HG03520 (cell line): Measurements from ENCODE around the gene HIPK1.
"Not testable (repeated sequence)": the region's sequence is repeated elsewhere in the genome, so short reads cannot be mapped to it uniquely, and the experiment has no call there.

Experiments
- ATAC-seq: cut with Tn5 transposase; IDR thresholded peaks from one replicate; pipeline ENCODE4 v1.9.1; 2021; ENCODE audit warnings: mild to moderate bottlenecking, moderate library complexity; ENCODE audit not compliant: unreplicated experiment

Gene HIPK1

DNA sequence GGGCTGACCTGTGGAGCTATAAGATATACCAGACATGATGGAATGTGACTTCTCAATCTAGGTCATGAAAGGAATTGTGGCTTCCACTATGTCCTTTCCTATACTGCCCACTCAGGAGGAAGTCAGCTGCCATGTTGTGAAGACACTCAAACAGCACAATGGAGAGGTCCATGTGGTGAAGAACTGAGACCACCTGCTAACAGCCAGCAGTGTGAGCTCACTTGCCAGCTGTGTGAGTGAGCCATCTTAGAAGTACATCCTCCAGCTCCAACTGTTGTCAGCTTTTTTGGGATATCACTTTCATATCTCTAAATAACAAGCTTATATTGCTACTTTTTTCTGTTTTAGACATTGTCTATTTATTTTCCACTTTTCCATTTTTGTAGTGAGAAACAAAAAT is 79.9 kb downstream of the HIPK1 start:
- no peak for ATAC-seq

DNA sequence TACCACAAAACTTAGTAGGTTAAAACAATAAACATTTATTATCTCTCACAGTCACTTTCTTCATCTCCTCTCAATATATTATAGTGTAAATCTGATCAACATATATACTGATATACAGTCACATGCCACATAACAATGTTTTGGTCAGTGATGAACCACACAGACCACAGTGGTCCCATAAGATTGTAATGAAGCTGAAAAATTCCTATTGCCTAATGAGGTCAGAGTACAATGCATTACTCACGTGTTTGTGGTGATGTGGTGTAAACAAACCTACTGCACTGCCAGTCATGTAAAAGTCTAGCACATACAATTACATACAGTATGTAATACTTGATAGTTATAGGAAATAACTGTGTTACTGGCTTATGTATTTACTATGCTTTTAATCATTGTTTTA is 80.3 kb downstream of the HIPK1 start:
- ATAC-seq: no peak

DNA sequence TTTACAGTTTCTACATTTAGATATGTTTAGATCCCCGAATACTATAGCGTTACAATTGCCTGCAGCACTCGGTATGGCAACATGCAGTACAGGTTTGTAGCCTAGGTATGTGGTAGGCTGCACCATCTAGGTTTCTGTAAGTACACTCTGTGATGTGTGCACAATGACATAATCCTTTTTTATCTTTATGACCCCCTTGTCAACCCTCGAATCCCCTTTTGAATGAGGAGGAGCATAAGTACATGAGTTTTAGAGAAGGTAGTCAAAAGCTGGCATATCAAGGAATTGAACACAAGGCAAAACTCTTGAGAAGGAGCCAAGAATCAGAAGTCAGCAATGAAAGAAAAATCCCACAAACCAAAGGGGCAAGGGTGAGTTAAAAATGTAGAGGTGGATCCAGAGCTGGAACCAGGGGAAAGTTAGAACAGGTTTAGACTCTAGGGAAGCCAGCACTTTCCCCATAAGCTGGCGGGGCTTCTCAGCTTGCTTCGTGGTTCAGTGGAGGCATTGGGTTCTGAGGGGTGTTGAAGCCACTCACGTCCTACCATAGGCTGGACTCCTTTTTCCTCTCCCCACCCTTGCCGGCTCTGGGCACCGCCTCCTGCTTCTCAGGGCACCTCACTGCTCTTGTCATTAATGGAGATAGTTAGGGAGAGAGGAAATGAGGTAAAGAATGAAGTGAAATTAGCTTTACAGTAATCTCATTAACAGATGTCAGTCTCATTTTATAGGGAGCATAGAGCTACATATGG is 81.5 kb downstream of the HIPK1 start:
- no peak for ATAC-seq

DNA sequence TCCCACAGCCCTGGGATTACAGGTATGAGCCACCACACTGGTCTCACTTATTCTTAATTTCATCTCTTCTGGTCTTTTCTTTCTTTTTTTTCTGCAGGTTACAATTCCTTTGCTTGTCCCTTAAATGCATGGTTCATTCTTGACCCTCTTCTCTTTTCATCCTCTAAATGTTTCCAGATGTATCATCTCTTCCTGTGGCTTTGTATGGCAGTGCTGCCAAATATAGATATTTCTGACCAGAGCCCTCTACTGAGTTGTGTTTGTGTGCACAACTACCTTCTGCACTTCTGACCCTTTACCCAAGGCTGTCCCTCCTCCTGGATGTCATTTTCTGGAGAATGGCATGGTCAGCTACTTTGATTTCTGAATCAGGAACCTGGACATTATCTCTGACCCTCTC is 82.7 kb downstream of the HIPK1 start:
- ATAC-seq: no peak

DNA sequence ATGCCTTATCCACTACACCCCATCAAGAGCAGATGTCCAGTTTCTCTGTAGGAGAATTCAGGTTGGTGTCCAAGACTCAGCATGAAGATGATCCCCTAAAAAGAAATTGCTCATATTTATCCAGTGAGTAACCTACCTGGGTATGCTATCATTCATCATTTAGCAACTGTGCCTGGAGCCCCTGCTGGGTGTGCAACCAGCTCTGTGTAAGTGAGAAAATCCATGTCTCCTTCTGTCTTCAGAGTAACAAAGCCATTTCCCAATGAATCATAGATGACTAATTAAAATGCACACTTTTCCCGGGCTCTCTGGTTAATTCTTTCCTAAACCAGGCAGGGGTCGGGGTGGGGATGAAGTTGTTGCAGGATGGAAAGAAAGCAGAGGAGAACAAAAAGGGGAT is 86.0 kb downstream of the HIPK1 start:
- ATAC-seq: no peak

DNA sequence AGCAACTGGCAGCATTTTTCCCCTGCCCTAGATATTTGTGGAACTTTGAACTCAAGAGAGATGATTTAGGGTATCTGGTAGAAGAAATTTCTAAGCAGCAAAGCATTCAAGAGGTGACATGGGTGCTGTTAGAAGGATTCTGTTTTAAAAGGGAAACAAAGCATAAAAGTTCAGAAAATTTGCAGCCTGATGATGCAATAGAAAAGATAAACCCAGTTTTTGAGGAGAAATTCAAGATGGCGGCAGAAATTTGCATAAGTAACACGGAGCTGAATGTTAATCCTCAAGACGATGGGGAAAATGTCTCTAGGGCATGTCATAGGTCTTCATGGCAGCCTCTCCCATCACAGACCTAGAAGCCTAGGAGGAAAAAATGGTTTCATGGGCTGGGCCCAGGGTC is 90.6 kb downstream of the HIPK1 start:
- not testable (repeated sequence) for ATAC-seq

DNA sequence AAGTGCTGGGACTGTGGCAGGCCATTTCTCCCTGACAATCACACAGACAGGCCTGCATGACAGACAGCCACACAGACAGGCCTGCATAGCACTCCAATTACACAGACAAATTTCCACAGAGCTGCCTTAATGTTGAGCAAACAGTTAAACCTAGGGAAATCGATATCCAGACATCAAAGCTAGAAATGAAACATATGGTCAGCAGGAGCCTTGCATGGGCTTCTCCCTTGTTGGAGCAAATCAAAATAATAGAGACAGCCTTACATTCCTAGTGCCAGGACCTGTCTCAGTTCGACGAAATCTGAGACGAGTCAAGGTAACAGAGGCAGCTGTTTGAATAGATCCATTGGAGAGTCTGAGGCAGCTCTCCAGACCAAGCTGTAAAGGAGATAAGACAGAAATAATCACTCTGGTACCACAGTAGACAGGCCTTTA is 92.6 kb downstream of the HIPK1 start:
- no peak for ATAC-seq

DNA sequence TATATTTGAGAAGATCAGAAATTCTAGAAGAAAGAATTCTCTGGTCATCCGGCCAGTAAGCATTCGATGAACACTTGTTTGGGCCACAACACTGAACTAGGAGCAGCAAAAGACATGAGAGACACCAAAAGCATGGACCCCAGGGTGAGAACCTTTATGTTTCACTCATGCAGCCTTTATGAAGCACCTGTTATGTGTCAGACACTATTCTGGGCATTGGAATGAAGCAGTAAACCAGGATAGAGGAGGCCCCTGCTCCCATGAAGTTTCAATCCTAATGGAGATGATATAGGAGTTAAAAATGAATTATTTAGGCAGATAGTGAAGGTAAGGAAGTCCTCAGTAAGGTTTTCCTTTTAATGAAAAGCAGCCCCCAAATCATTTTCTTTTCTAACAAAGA is 93.8 kb downstream of the HIPK1 start:
- no peak for ATAC-seq

DNA sequence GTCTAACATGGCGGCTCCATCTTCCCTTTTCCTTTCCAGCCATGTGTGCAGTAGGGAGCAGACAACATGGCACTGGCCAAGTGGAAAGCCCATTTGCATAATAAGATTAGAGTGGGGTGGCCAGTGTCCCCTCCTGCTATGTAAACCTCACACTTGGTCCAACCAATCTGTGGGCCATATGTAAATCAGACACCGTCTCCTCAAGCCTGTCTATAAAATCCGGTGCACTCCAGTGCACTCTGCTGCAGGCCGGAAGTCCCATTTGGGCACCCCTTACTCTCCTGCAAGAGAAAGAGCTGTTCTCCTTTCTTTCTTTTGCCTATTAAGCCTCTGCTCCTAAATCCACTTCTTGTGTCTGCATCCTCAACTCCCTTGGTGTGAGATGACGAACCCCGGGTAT is 94.3 kb downstream of the HIPK1 start:
- no peak for ATAC-seq

DNA sequence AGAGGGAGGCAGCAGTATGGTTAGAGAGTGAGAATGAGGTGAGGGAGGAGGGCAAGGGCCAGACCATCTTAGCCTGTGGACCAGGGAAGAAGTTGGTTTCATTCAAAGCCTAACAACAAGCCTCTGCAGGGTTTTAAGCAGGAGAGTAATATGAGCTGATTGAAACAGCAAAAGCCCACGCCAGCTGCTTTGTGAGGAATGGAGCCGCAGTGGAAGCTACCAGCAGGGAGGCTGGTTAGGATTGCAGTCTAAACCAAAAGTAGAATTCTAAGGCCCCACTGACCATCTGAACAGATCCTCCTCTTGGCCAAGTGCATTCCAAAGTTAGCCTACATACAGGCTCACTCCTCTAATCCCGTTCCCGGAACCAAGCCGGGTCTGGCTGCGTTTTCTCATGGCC is 94.9 kb downstream of the HIPK1 start:
- no peak for ATAC-seq

DNA sequence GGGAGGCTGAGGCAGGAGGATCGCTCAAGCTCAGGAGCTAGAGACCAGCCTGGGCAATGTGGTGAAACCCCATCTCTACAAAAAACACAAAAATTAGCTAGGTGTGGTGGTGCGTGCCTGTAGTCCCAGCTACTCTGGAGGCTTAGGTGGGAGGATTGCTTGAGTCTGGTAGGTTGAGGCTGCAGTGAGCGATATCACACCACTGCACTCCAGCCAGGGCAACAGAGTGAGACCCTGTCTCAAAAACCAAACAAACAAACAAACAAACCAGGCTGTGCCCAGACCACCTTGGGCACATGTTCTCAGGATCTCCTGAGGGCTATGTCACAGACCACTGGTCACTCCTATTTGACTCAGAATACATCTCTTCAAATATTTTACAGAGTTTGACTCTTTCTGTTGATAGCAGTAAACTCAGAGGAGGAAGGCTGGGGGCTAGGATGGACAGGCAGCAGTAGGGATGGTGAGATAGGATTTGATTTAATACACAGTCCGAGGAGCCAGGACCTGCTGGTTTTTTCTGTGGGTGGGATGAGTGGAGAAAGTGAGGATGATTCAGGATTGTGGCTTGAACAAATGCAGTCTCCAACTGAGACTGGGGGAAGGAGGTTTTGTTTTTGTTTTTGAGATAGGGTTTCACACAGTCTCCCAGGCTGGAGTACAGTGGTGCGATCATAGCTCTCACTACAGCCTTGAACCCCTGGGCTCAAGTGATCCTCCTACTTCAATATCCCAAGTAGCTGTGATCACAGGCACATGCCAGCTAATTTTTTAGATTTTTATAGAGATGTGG is 96.7 kb downstream of the HIPK1 start:
- no peak for ATAC-seq

DNA sequence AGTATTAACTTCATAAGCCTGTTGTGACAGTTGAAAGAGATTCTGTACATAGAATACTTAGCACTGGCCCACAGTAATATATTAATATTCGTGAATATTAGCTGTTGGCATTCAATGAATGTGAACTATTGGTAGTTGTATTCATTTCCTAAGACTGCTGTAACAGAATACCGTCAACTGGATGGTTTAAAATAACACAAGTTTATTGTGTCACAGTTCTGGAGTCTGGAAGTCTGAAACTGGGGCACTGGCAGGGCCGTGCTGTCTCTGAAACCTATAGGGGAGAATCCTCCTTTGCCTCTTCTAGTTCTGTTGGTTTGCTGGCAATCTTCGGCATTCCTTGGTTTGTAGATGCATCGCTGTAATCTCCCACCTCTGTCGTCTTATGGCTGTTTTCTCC is 97.7 kb downstream of the HIPK1 start:
- ATAC-seq: no peak
